ENCODE data around the gene CHCHD6.

GRCh38 chr3:126755866-126756265, 51.8 kb downstream of the CHCHD6 start:
- TF ChIP-seq, protein P1, sequence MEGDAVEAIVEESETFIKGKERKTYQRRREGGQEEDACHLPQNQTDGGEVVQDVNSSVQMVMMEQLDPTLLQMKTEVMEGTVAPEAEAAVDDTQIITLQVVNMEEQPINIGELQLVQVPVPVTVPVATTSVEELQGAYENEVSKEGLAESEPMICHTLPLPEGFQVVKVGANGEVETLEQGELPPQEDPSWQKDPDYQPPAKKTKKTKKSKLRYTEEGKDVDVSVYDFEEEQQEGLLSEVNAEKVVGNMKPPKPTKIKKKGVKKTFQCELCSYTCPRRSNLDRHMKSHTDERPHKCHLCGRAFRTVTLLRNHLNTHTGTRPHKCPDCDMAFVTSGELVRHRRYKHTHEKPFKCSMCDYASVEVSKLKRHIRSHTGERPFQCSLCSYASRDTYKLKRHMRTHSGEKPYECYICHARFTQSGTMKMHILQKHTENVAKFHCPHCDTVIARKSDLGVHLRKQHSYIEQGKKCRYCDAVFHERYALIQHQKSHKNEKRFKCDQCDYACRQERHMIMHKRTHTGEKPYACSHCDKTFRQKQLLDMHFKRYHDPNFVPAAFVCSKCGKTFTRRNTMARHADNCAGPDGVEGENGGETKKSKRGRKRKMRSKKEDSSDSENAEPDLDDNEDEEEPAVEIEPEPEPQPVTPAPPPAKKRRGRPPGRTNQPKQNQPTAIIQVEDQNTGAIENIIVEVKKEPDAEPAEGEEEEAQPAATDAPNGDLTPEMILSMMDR (IDR thresholded peaks at IDR 0.05; ENCODE audit: extremely low read depth in 1 of 2, insufficient read depth in 1 of 2, low read depth in 1 of 2, low read length in 2 of 2), result no peak
- TF ChIP-seq FOS (IDR thresholded peaks at IDR 0.05; ENCODE audit: borderline replicate concordance, insufficient read depth, low read length) (no peak), EZH2 (IDR thresholded peaks at IDR 0.05; ENCODE audit: borderline replicate concordance, low read depth, low read length, severe bottlenecking) (no peak), POLR2AphosphoS5 (IDR thresholded peaks at IDR 0.05; ENCODE audit: insufficient read depth, low read depth, low read length) (no peak), POLR2A (IDR thresholded peaks at IDR 0.05; ENCODE audit: low read depth, low read length) (no peak), JUN (IDR thresholded peaks at IDR 0.05; ENCODE audit: borderline replicate concordance, insufficient read depth, insufficient read length, low read depth) (no peak), MYC (IDR thresholded peaks at IDR 0.05; ENCODE audit: low read depth, low read length) (no peak)

Data from endothelial cell of umbilical vein (primary cell).